Prostate gland (tissue), 2 donors: ENCODE data around the gene CNKSR3. TPM values are rescaled to one million over a fixed set of nuclear protein-coding genes. Genes with fewer than 3 reads are reported as not detected.

Source experiments
- DNase-seq: peaks from one replicate; pipeline ENCODE4 v3.0.0-alpha.2; 2019; ENCODE audit warnings: low spot score
- H3K27ac ChIP-seq, 2 donors: fragments of 200-600 bp; sonication (generic); 2 replicates each; pipeline ENCODE4 v1.5.1; 2017 to 2019
- H3K27me3 ChIP-seq: fragments of 200-600 bp; sonication (generic); replicated peaks from 2 replicates; pipeline ENCODE4 v1.5.1; 2019; ENCODE audit not compliant: insufficient read depth
- H3K36me3 ChIP-seq, 2 donors: fragments of 200-600 bp; sonication (generic); 1 replicate in 1 of 2; 2 replicates in 1 of 2; pipeline versions ENCODE4 v1.5.1 to v1.8.1; 2017 to 2019
- H3K4me1 ChIP-seq: fragments of 200-600 bp; sonication (generic); replicated peaks from 2 replicates; pipeline ENCODE4 v1.5.1; 2019
- H3K4me3 ChIP-seq, 2 donors: fragments of 200-600 bp; sonication (generic); 2 replicates each; pipeline ENCODE4 v1.5.1; 2017 to 2019
- H3K9me3 ChIP-seq: fragments of 200-600 bp; sonication (generic); 2 replicates; pipeline ENCODE4 v1.5.1; 2017
- CTCF ChIP-seq, 4 experiments: fragments of 200-600 bp in 2 of 4; fragments of 450-650 bp in 2 of 4; sonication (generic) in 2 of 4; IDR thresholded peaks; 1 replicate in 3 of 4; 2 replicates in 1 of 4; pipeline ENCODE4 v1.5.1; 2016 to 2019; ENCODE audit warnings: antibody characterized with exemption in 4 of 4, mild to moderate bottlenecking in 2 of 4, moderate library complexity in 2 of 4
- POLR2A ChIP-seq: fragments of 450-650 bp; IDR thresholded peaks from one replicate; pipeline ENCODE4 v1.6.1; 2016; ENCODE audit warnings: antibody characterized with exemption, mild to moderate bottlenecking
- POLR2AphosphoS5 ChIP-seq: sonication (generic); formaldehyde crosslinking; IDR thresholded peaks from one replicate; pipeline ENCODE4 v1.6.1; 2017; ENCODE audit warnings: antibody characterized with exemption
- WGBS: methylation state at CpG from one replicate; pipeline ENCODE4 v1.1.5; 2018; 5-methylcytosine and 5-hydroxymethylcytosine counted together
- intact Hi-C: fragments of 100-400 bp; cut with DNase I; formaldehyde crosslinking; loops from one replicate; pipeline ENCODE4 v1.14.2; 2022
- total RNA-seq, 2 donors: library from RNA; depleted of rRNA; stranded (reverse); fragments of >200 nt; gene quantifications; one replicate each; pipeline ENCODE4 v1.1.0, GENCODE V29; 2016

Gene CNKSR3
- total RNA-seq, 2 donors from 2014 or later: 8.7 to 23.5 TPM

- H3K4me3 ChIP-seq: no peak overlapping the region
- no peaks in the 10 kb centered on the region for H3K36me3 ChIP-seq
- WGBS: 97% methylated on average over 3 of the region's 3 CpGs
- no peak overlapping the region for H3K27ac ChIP-seq
- intact Hi-C loops: no loop called here
- H3K27me3 ChIP-seq: no peaks in the 10 kb centered on the region
- no peak for DNase-seq
- TF ChIP-seq POLR2AphosphoS5 (no peak), CTCF (IDR thresholded peaks at IDR 0.05) (no peak), POLR2A (no peak)
- H3K4me1 ChIP-seq: no peaks in the 10 kb centered on the region
- no peaks in the 10 kb centered on the region for H3K9me3 ChIP-seq
Observed at GRCh38 chr6:154388803-154389202, 121.7 kb downstream of the CNKSR3 start.

- H3K27me3 ChIP-seq: no peaks in the 10 kb centered on the region
- no peak for DNase-seq
- no peaks in the 10 kb centered on the region for H3K36me3 ChIP-seq
- intact Hi-C loops: no loop called here
- no peaks in the 10 kb centered on the region for H3K9me3 ChIP-seq
- TF ChIP-seq POLR2AphosphoS5: peak; percentile 37
- TF ChIP-seq POLR2A: no peak
- TF ChIP-seq CTCF (IDR thresholded peaks at IDR 0.05): no peak
- H3K4me3 ChIP-seq: no peak overlapping the region
- H3K27ac ChIP-seq: no peak overlapping the region
- 78% methylated on average over 5 of the region's 5 CpGs for WGBS
- no peaks in the 10 kb centered on the region for H3K4me1 ChIP-seq
Observed at GRCh38 chr6:154386848-154387717, 123.4 kb downstream of the CNKSR3 start.

- H3K4me3 ChIP-seq: no peak overlapping the region
- DNase-seq: no peak
- no peak overlapping the region for H3K27ac ChIP-seq
- 34% methylated on average over 2 of the region's 2 CpGs for WGBS
- no peaks in the 10 kb centered on the region for H3K36me3 ChIP-seq
- H3K9me3 ChIP-seq: no peaks in the 10 kb centered on the region
- intact Hi-C loops: no loop called here
- TF ChIP-seq POLR2AphosphoS5: no peak
- TF ChIP-seq POLR2A: no peak
- no peak for TF ChIP-seq CTCF (IDR thresholded peaks at IDR 0.05)
- no peaks in the 10 kb centered on the region for H3K4me1 ChIP-seq
- H3K27me3 ChIP-seq: no peaks in the 10 kb centered on the region
Observed at GRCh38 chr6:154384191-154384590, 126.3 kb downstream of the CNKSR3 start.

- H3K4me1 ChIP-seq: no peaks in the 10 kb centered on the region
- no peak overlapping the region for H3K4me3 ChIP-seq
- 96% methylated on average over 6 of the region's 6 CpGs for WGBS
- intact Hi-C loops: no loop called here
- no peaks in the 10 kb centered on the region for H3K36me3 ChIP-seq
- no peaks in the 10 kb centered on the region for H3K27me3 ChIP-seq
- no peaks in the 10 kb centered on the region for H3K9me3 ChIP-seq
- H3K27ac ChIP-seq: no peak overlapping the region
- no peak for DNase-seq
- TF ChIP-seq CTCF (IDR thresholded peaks at IDR 0.05): no peak
- no peak for TF ChIP-seq POLR2A
- TF ChIP-seq POLR2AphosphoS5: no peak
Observed at GRCh38 chr6:154383273-154383672, 127.2 kb downstream of the CNKSR3 start.

GRCh38 chr6:154382740-154383139 is 127.7 kb downstream of the CNKSR3 start:
- Histone ChIP-seq H3K4me3 (no peak overlapping the region), H3K27me3 (no peaks in the 10 kb centered on the region), H3K27ac (no peak overlapping the region), H3K4me1 (no peaks in the 10 kb centered on the region), H3K9me3 (no peaks in the 10 kb centered on the region), H3K36me3 (no peaks in the 10 kb centered on the region)
- TF ChIP-seq CTCF (IDR thresholded peaks at IDR 0.05) (no peak), POLR2A (no peak), POLR2AphosphoS5 (no peak)
- intact Hi-C loops: no loop called here
- 90% methylated on average over 8 of the region's 8 CpGs for WGBS
- no peak for DNase-seq
